SK-N-SH (cell line): ENCODE results near the gene SLC5A1. TPM values are rescaled to one million over a fixed set of nuclear protein-coding genes. Genes with fewer than 3 reads are reported as not detected.

Experiments
- CTCF ChIA-PET: fragments of 300-600, 350-600 bp; formaldehyde crosslinking; extraction: SDS; loops from one replicate; lab custom pipeline; 2021; lab: Yijun Ruan, JAX
- POLR2A ChIA-PET: fragments of 350-600 bp; sonication (Branson Sonifier 250); formaldehyde crosslinking; extraction: SDS; loops from one replicate; lab custom pipeline; 2020; ENCODE audit warnings: antibody characterized with exemption, inconsistent platforms; lab: Yijun Ruan, JAX
- DNase-seq: peaks from one replicate; pipeline ENCODE4 v3.0.0; 2012
- H2AFZ ChIP-seq: fragments of 200-600 bp; sonication (generic); 2 replicates; pipeline ENCODE4 v1.8.1; 2016; ENCODE audit warnings: antibody characterized with exemption, mild to moderate bottlenecking, low read depth
- H3F3A ChIP-seq: fragments of 200-600 bp; sonication (generic); replicated peaks from 2 replicates; pipeline ENCODE3; 2016; ENCODE audit warnings: antibody characterized with exemption, mild to moderate bottlenecking; ENCODE audit not compliant: insufficient read depth
- H3K27ac ChIP-seq, 2 experiments: fragments of 200-500 bp in 1 of 2; fragments of 200-600 bp in 1 of 2; sonication (Bioruptor generic) in 1 of 2; sonication (generic), shearing (Covaris generic) in 1 of 2; 2 replicates each; pipeline versions ENCODE4 v1.5.1 to v1.6.1; 2014 to 2016; ENCODE audit warnings: low read depth in 2 of 2, inconsistent platforms in 1 of 2, low read length in 1 of 2, mild to moderate bottlenecking in 1 of 2, mixed read lengths in 1 of 2
- H3K27me3 ChIP-seq: fragments of 200-600 bp; sonication (generic), shearing (Covaris generic); 2 replicates; pipeline ENCODE4 v1.6.1; 2016; ENCODE audit warnings: mixed run types; ENCODE audit not compliant: insufficient read depth
- H3K36me3 ChIP-seq, 2 experiments: fragments of 200-500 bp in 1 of 2; fragments of 200-600 bp in 1 of 2; sonication (Bioruptor generic) in 1 of 2; sonication (generic) in 1 of 2; replicated peaks in 1 of 2; 2 replicates each; pipeline versions ENCODE3 to v1.5.1; 2014 to 2016; ENCODE audit warnings: low read length in 1 of 2, mild to moderate bottlenecking in 1 of 2; ENCODE audit not compliant: insufficient read depth in 2 of 2, control insufficient read depth in 1 of 2
- H3K4me1 ChIP-seq, 2 experiments: fragments of 200-500 bp in 1 of 2; fragments of 200-600 bp in 1 of 2; sonication (Bioruptor generic) in 1 of 2; sonication (generic), shearing (Covaris generic) in 1 of 2; 2 replicates each; pipeline versions ENCODE4 v1.5.1 to v1.6.1; 2014 to 2016; ENCODE audit warnings: low read depth in 1 of 2, low read length in 1 of 2, mixed run types in 1 of 2; ENCODE audit not compliant: insufficient read depth in 2 of 2, control insufficient read depth in 1 of 2
- H3K4me2 ChIP-seq: fragments of 200-600 bp; sonication (generic), shearing (Covaris generic); 2 replicates; pipeline ENCODE4 v1.6.1; 2017; ENCODE audit warnings: mixed run types
- H3K4me3 ChIP-seq, 2 experiments: fragments of 200-500 bp in 1 of 2; fragments of 200-600 bp in 1 of 2; sonication (Bioruptor generic) in 1 of 2; sonication (generic), shearing (Covaris generic) in 1 of 2; 2 replicates each; pipeline versions ENCODE4 v1.5.1 to v1.8.1; 2014 to 2016; ENCODE audit warnings: low read depth in 2 of 2, inconsistent platforms in 1 of 2, low read length in 1 of 2, mild to moderate bottlenecking in 1 of 2, mixed read lengths in 1 of 2, moderate library complexity in 1 of 2
- H3K79me2 ChIP-seq: fragments of 200-600 bp; sonication (generic); 2 replicates; pipeline ENCODE4 v1.8.1; 2017; ENCODE audit warnings: mild to moderate bottlenecking; ENCODE audit not compliant: insufficient read depth
- H3K9ac ChIP-seq: fragments of 200-600 bp; sonication (generic); 2 replicates; pipeline ENCODE4 v1.6.1; 2017; ENCODE audit warnings: mixed run types
- H3K9me2 ChIP-seq: fragments of 200-600 bp; sonication (generic); 2 replicates; pipeline ENCODE4 v1.6.1; 2017; ENCODE audit warnings: mixed run types
- H3K9me3 ChIP-seq: fragments of 200-600 bp; sonication (generic); 2 replicates; pipeline ENCODE4 v1.6.1; 2017; ENCODE audit warnings: mixed run types, mild to moderate bottlenecking, moderate library complexity
- H4K20me1 ChIP-seq: fragments of 200-600 bp; sonication (generic); 2 replicates; pipeline ENCODE4 v1.6.1; 2017; ENCODE audit warnings: mild to moderate bottlenecking, mixed run types; ENCODE audit not compliant: insufficient read depth
- CHD2 ChIP-seq: fragments of 150-350 bp; IDR thresholded peaks from 2 replicates; pipeline ENCODE4 v1.6.1; 2018; ENCODE audit warnings: low read length; ENCODE audit not compliant: partially characterized antibody
- EP300 ChIP-seq, 2 experiments: IDR thresholded peaks; 2 replicates each; pipeline versions ENCODE4 v1.4.0 to v1.6.1; 2012; ENCODE audit warnings: borderline replicate concordance in 1 of 2, low read depth in 1 of 2, low read length in 1 of 2
- EZH2phosphoT487 ChIP-seq: fragments of 200-600 bp; sonication (generic); IDR thresholded peaks from 2 replicates; pipeline ENCODE4 v1.6.1; 2017; ENCODE audit warnings: low read depth, mixed run types, mild to moderate bottlenecking, antibody characterized with exemption, moderate library complexity, borderline replicate concordance
- FOSL2 ChIP-seq: IDR thresholded peaks from 2 replicates; pipeline ENCODE4 v1.4.0; 2012; ENCODE audit warnings: low read depth, mild to moderate bottlenecking, moderate library complexity, borderline replicate concordance
- FOXJ3 ChIP-seq: sonication (generic); formaldehyde crosslinking; IDR thresholded peaks from 2 replicates; pipeline ENCODE4 v1.5.1; 2020; ENCODE audit warnings: mild to moderate bottlenecking, missing genetic modification reagents
- JUND ChIP-seq: IDR thresholded peaks from 2 replicates; pipeline ENCODE4 v1.4.0; 2012
- MEF2A ChIP-seq: IDR thresholded peaks from 2 replicates; pipeline ENCODE4 v1.4.0; 2012; ENCODE audit warnings: low read depth, borderline replicate concordance
- NFIC ChIP-seq: IDR thresholded peaks from 2 replicates; pipeline ENCODE4 v1.4.0; 2012; ENCODE audit warnings: borderline replicate concordance
- POLR2AphosphoS5 ChIP-seq: IDR thresholded peaks from 2 replicates; pipeline ENCODE4 v1.6.1; 2012; ENCODE audit warnings: low read depth, low read length
- RCOR1 ChIP-seq: fragments of 150-350 bp; IDR thresholded peaks from 2 replicates; pipeline ENCODE4 v1.6.1; 2017; ENCODE audit warnings: antibody characterized with exemption, low read length
- RFX5 ChIP-seq: IDR thresholded peaks from 2 replicates; pipeline ENCODE4 v1.6.1; 2012; ENCODE audit warnings: mild to moderate bottlenecking, improper control_type of control experiment, low read length
- RXRA ChIP-seq: IDR thresholded peaks from 2 replicates; pipeline ENCODE4 v1.4.0; 2012; ENCODE audit warnings: low read depth, mild to moderate bottlenecking, borderline replicate concordance
- SIN3A ChIP-seq: IDR thresholded peaks from 2 replicates; pipeline ENCODE4 v1.6.1; 2012; ENCODE audit warnings: low read depth, mild to moderate bottlenecking, low read length, moderate library complexity, borderline replicate concordance
- TAF1 ChIP-seq: IDR thresholded peaks from 2 replicates; pipeline ENCODE4 v1.6.1; 2012; ENCODE audit warnings: low read depth, mild to moderate bottlenecking, low read length, moderate library complexity, borderline replicate concordance
- TCF12 ChIP-seq: IDR thresholded peaks from 2 replicates; pipeline ENCODE4 v1.4.0; 2012
- YY1 ChIP-seq: IDR thresholded peaks from 2 replicates; pipeline ENCODE4 v1.4.0; 2012; ENCODE audit warnings: low read depth, mild to moderate bottlenecking
- WGBS: methylation state at CpG from one replicate; pipeline ENCODE4 v1.1.6; 2017; ENCODE audit warnings: low lambda C conversion rate; 5-methylcytosine and 5-hydroxymethylcytosine counted together
- polyA plus RNA-seq, 3 experiments: library from polyadenylated mRNA; depleted of rRNA; stranded (reverse); fragments of >200 nt; gene quantifications; 2 replicates each; pipeline ENCODE4 v1.2.3, GENCODE V29; 2012
- TF ChIP-seq, protein P1 (sequence below): IDR thresholded peaks from 2 replicates; pipeline ENCODE4 v1.4.0; 2012; ENCODE audit warnings: low read depth, borderline replicate concordance
- TF ChIP-seq, protein P2 (sequence below): IDR thresholded peaks from 2 replicates; pipeline ENCODE4 v1.4.0; 2012; ENCODE audit warnings: low read depth
- TF ChIP-seq, protein P3 (sequence below): IDR thresholded peaks from 2 replicates; pipeline ENCODE4 v1.4.0; 2012; ENCODE audit warnings: low read depth, borderline replicate concordance
- TF ChIP-seq, protein P4 (sequence below): fragments of 150-350 bp; IDR thresholded peaks from 2 replicates; pipeline ENCODE4 v1.6.1; 2016; ENCODE audit warnings: mild to moderate bottlenecking, low read depth, low read length

The SLC5A1 gene
- polyA plus RNA-seq, 1 of the 3 experiments (the other 2 are of a cell fraction), result not detected

DNA sequence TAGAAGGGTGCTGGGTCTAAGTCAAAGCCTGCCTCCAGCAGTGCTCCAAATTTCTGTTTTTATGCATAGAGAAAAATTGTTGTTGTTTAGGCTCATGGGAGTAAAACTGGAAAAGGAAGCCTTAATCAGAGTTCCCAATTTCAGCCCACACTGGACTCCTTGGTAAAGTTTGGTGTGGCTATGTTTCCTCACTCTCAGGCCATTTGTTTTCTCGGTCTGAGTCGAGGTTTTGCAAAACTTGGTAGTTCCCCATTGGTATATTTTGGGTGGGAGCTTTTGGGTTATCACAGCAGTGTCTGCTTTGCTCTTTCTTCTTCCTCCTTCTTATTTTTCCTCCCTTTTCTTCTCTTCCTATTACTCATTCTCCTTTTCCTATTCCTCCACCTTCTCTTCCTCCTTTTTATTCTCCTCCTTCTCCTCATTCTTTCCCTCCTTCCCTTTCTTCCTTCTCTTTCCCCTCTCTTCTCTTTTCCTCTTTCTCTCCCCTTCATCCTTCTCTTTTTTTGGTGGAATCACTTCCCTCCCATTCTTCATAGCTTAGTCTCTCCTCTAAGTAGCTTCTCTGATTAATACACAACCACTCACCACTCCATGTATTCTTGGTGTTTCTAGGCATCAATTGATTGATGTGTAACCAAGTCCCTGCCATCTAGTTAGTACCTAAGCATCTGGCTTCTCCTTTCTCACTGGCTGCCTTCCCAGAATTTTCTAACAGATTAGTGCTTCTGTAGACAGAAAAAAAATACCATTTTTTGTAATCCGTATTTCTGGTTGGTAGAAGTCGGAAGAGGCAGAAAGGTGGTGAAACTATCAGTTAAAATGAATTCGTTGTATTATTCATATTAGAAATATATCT, 10.1 kb downstream of the SLC5A1 start:
- H3K27ac ChIP-seq, result no peak overlapping the region
- no peaks in the 10 kb centered on the region for H3K9me2 ChIP-seq
- ChIA-PET POLR2A (no interaction called here), CTCF (interaction anchor here (0.7 to 1.0 kb wide), 2 partner anchors 76 to 83 kb away, joined by 3 read pairs; no protein-coding TSS in a partner anchor)
- H3K79me2 ChIP-seq, result no peaks in the 10 kb centered on the region
- no peak overlapping the region for H3K4me3 ChIP-seq
- TF ChIP-seq MEF2A (no peak), JUND (no peak), TCF12 (no peak), FOSL2 (no peak), RFX5 (no peak), NFIC (no peak), POLR2AphosphoS5 (no peak), FOXJ3 (no peak), CHD2 (no peak), EZH2phosphoT487 (no peak), RXRA (no peak), TAF1 (no peak), EP300 (IDR thresholded peaks at IDR 0.05; ENCODE audit: borderline replicate concordance in 1 of 2, low read depth in 1 of 2, low read length in 1 of 2) (no peak), RCOR1 (no peak), YY1 (no peak), SIN3A (no peak)
- TF ChIP-seq, protein P1, sequence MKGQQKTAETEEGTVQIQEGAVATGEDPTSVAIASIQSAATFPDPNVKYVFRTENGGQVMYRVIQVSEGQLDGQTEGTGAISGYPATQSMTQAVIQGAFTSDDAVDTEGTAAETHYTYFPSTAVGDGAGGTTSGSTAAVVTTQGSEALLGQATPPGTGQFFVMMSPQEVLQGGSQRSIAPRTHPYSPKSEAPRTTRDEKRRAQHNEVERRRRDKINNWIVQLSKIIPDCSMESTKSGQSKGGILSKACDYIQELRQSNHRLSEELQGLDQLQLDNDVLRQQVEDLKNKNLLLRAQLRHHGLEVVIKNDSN, result no peak
- TF ChIP-seq, protein P2, sequence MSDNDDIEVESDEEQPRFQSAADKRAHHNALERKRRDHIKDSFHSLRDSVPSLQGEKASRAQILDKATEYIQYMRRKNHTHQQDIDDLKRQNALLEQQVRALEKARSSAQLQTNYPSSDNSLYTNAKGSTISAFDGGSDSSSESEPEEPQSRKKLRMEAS, result no peak
- TF ChIP-seq, protein P3, sequence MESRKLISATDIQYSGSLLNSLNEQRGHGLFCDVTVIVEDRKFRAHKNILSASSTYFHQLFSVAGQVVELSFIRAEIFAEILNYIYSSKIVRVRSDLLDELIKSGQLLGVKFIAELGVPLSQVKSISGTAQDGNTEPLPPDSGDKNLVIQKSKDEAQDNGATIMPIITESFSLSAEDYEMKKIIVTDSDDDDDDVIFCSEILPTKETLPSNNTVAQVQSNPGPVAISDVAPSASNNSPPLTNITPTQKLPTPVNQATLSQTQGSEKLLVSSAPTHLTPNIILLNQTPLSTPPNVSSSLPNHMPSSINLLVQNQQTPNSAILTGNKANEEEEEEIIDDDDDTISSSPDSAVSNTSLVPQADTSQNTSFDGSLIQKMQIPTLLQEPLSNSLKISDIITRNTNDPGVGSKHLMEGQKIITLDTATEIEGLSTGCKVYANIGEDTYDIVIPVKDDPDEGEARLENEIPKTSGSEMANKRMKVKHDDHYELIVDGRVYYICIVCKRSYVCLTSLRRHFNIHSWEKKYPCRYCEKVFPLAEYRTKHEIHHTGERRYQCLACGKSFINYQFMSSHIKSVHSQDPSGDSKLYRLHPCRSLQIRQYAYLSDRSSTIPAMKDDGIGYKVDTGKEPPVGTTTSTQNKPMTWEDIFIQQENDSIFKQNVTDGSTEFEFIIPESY, result no peak
- TF ChIP-seq, protein P4, sequence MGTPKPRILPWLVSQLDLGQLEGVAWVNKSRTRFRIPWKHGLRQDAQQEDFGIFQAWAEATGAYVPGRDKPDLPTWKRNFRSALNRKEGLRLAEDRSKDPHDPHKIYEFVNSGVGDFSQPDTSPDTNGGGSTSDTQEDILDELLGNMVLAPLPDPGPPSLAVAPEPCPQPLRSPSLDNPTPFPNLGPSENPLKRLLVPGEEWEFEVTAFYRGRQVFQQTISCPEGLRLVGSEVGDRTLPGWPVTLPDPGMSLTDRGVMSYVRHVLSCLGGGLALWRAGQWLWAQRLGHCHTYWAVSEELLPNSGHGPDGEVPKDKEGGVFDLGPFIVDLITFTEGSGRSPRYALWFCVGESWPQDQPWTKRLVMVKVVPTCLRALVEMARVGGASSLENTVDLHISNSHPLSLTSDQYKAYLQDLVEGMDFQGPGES, result no peak
- H3F3A ChIP-seq, result no peaks in the 10 kb centered on the region
- 25% methylated on average over 5 of the region's 5 CpGs for WGBS
- no peak overlapping the region for H2AFZ ChIP-seq
- no peak for DNase-seq
- no peak overlapping the region for H3K4me2 ChIP-seq
- H3K4me1 ChIP-seq, result peaks cover 0 to 9% of the 10 kb centered on the region in 2 experiments; a peak in 2 of 4 replicates
- no peaks in the 10 kb centered on the region for H3K9me3 ChIP-seq
- no peaks in the 10 kb centered on the region for H3K36me3 ChIP-seq
- no peaks in the 10 kb centered on the region; the same call in 1 of the 2 replicates for H3K27me3 ChIP-seq
- H4K20me1 ChIP-seq, result no peaks in the 10 kb centered on the region
- H3K9ac ChIP-seq, result no peak overlapping the region
